ENCODE results near the gene WWP2.
"Not testable (repeated sequence)": the region's sequence is repeated elsewhere in the genome, so short reads cannot be mapped to it uniquely, and the experiment has no call there.

Gene WWP2

GRCh38 chr16:69747115-69747514 lies 15.0 kb upstream of the WWP2 start:
- no peak for DNase-seq

DNA sequence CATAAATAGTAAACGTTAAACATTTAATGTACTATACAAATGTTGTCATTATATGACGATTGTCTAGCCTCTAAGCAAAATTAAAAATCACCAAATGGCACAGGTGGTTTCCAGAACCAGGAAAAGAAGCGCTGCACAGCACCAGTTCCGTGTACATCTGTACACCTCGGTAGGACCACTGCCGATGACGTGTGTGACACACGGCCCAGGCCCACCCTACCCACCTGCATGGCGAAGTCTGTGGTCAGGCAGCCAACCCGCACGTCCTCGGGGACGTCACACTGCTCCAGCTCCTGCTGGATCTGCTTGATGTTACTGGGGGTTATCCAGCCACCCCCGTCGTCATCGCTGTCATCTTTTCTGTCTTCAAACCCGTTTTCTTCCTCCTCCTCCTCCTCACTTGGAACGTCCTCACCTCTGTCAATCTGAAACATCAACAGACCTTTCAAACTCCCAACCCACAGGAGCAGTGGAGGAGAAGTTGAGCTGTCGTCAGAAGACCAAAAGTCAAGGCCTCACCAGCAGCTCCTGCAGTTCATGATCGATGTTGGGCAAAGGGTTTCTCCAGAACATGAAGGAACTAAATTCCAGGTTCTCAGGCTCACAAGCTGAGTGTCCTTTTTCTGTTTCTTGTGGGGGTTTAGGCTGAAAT lies 13.3 kb upstream of the WWP2 start:
- DNase-seq, result no peak

GRCh38 chr16:69754143-69754468 lies 8.0 kb upstream of the WWP2 start:
- no peak for DNase-seq

DNA sequence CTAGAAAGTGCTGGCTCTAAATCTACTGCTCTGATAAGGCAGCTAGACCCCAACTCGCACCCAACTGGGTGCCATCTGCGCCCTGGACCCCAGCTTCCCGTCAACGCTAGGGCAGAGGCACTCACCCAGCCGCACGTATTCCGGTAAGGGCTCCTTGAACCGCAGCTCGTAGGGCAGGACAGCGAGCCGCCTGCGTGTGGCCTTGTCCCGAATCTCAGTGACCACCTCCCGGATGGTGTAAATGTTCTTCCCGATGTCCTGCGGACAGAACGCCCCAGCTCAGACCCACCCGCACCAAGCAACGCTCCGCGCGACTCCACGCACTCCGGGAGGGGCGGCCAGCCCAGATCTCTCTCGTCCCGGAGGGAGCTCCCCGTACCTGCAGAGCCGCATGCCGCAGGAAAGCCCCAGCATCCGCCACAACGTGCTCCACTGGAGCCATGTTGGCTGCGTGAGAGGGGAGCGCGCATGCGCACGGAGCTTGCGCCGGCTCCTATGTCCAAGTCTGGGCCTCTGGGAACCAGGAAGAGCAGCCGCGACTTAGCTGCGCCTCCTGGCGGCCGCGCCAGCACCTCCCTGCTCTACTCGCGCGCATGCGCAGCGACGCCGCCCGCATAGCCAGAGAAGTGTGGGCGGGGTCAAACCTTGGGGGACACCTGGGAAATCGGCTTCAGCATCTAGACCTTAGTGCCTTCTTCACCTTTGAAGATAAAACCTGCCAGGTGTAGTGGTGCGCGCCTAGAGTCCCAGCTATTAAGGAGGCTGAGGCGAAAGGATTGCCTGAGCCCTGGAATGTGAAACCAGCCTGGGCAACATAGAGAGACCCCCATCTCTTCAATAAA lies 7.4 kb upstream of the WWP2 start, which contains the start of gene NOB1:
Gene NOB1, minus strand, starts transcription at position 458 of the 842 bp plus-strand sequence. Its CDS starts 16 bp downstream, at position 442.
- peak; percentile 80 for DNase-seq

- DNase-seq, result no peak
These were observed 5.4 kb upstream of the WWP2 start for GRCh38 chr16:69756705-69757104.

GRCh38 chr16:69757375-69757774 lies 4.8 kb upstream of the WWP2 start:
- DNase-seq, result not testable (repeated sequence)

GRCh38 chr16:69762814-69763598 lies 874 bp downstream of the WWP2 start:
- no peak for DNase-seq

GRCh38 chr16:69763599-69763942 lies 1.4 kb downstream of the WWP2 start:
- no peak for DNase-seq

DNA sequence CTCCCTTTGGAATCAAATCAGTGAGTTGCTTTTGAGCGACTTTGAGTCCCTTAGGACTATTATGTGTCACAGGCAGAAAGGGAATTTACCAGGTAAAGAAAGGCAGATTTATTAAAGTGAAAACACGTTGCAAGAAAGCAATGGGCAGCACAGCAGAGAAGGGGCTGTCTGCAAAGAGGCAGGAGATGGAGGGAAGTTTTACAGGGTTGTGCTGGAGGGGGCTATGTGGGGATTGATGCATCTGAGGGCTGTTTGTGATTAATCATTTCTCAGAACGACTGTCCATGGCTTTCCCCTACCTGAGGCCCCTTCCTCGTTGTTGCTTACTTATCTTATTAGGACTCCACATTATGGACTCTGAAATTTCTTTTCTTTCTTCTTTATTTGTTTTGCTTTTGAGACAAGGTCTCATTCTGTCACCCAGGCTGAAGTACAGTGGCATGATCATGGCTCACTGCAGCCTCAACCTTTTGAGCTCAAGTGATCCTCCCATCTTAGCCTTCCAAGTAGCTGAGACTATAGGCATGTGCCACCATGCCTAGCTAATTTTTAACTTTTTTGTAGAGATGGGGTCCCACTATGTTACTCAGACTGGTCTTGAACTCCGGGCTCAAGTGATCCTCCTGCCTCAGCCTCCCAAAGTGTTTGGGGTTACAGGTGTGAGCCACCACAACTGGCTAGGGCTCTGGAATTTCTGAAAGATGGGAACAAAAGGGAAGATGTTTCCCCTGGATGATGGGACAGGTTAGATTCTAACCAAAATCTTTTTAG lies 5.5 kb downstream of the WWP2 start:
- DNase-seq, result no peak

DNA sequence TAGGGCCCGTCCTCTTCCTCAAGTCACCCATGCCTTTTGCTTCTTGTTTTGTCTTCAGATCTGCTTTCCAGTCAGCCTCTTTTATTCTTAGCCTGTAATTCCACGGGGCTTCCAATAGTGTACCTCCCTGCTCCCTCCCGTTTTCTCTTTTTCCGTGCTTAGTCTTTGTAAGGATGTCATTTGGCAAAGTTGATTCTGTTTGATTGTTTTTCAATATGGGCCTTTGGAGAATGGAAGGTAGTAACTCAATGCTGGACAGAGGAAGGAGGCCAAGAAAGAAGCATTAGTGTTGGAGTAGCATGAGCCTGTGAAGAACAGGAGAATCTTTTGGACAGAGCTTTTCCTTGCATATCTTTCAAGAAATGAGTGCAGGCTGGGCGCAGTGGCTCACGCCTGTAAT lies 6.5 kb downstream of the WWP2 start:
- no peak for DNase-seq

GRCh38 chr16:69769404-69769803 lies 7.3 kb downstream of the WWP2 start:
- DNase-seq, result no peak

DNA sequence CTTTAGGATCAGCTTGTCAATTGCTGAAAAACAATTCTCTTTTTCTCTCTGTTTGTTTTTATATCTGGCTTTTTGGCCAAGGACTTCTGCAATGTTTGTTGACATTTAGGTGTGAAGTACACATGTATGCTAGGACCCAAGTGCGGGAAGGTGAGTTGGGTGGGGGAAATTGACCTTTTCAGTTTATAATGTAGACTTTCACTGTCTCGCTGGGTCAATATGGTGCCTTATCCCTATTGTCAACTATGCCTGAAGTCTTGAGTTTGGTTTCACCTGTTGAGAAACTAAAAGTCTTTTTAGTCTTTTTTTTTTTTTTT lies 9.5 kb downstream of the WWP2 start:
- no peak for DNase-seq

DNA sequence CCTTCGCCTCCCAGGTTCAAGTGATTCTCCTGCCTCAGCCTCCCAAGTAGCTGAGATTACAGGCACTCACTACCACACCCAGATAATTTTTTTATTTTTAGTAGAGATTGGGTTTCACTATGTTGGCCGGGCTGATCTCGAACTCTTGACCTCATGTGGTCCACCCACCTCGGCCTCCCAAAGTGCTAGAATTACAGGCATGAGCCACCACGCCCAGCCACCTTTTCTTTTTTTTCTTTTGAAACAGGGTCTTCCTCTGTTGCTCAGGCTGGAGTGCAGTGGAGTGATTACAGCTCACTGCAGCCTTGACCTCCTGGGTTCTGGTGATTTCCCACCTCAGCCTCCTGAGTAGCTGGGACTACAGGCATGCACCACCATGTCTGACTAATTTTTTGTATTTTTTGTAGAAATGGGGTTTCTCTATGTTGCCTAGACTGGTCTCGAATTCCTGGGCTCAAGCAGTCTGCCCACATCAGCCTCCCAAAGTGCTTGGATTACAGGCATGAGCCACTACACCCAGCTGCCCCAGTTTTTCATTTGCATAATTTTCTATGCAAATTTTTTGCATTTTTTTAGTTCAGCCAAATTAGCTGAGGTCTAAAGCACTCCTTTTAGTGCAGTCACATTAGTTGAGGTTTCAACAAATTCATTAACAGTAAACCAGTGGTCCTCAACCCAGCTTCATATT lies 11.3 kb downstream of the WWP2 start:
- DNase-seq, result no peak

DNA sequence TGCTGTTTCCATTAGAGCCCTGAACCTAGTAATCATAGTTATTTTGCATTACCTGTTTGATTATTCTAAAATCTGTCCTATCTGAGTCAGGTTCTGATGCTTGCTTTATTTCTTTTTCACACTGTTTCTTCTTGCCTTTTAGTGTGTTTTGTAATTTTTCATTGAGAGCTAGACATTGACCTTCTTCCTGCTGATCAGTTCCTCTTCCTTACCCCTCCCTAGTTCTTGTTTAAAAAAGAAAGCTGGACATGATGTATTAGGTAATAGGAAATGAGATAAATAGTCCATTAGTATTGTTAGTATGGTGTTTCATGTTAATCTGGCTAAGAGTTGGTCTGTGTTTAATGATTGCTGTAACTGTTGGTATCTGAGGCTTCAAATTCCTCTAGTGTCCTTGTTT lies 13.4 kb downstream of the WWP2 start:
- no peak for DNase-seq

DNA sequence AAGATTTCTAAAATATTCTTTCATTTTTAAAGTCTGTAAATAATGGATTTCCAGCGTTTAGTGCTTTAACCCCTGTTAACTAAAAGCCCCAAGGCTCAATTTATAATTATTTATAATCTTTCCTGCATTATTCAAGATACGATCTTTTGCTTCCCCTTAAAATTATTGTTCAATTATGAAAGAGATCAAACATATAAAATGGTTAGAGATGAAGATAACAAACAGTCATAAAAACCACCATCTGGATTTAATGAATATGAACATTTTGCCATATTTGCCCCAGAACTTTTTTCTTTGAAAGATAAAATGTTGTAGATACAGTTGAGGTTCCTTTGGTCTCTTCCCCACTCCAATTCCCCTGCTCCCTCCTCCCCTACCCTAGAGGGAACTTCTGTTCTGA lies 17.6 kb downstream of the WWP2 start:
- DNase-seq, result no peak

- no peak for DNase-seq
These were observed 19.0 kb downstream of the WWP2 start for GRCh38 chr16:69781118-69781517.

DNA sequence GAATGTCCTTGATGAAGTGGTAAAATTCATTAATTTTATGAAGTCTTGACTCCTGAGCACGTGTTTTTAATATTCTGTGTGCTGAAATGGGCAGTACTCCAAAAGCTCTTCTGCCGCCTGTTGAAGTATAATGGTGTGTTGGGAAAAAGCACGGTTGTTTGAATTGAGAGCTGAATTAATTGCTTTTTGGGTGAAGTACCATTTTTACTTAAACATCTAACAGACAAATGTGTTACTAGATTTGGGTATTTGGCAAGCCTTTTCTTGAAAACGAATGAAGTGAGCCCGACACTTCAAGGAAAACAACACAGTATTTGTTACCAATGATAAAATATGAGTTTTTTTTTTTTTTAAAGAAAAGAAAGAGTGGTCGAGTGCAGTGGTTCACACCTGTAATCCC lies 22.5 kb downstream of the WWP2 start:
- DNase-seq, result no peak

DNA sequence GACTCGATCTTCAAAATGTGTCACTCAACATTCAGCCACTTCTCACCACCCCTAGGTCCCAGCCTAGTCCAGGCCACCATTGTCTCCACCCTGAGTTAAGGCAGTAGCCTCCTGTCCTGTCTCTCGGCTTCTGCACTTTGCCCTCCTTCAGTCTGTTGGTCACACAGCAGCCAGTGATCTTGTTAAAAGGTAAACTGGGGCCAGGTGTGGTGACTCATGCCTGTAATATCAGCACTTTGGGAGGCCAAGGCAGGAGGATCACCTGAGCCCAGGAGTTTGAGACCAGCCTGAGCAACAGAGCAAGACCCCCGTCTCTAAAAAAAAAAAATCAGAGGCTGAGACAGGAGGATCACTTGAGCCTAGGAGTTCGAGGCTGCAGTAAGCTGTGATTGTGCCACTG lies 25.8 kb downstream of the WWP2 start:
- DNase-seq, result no peak

DNA sequence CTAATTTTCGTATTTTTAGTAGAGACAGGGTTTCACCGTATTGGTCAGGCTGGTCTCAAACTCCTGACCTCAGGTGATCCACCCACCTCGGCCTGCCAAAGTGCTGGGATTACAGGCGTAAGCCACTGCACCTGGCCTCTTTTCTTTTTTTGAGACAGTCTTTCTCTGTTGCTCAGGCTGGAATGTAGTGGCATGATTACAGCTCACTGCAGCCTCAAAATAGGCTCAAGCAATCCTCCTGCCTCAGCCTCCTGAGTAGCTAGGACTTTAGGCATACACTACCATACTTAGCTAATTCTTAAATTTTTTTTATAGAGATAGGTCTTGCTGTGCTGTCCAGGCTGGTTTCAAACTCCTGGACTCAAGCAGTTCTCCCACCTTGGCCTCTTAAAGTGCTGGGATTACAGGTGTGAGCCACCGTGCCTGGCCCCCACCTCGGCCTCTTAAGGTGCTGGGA lies 29.3 kb downstream of the WWP2 start:
- not testable (repeated sequence) for DNase-seq

GRCh38 chr16:69793526-69793925 lies 31.4 kb downstream of the WWP2 start:
- DNase-seq, result no peak

DNA sequence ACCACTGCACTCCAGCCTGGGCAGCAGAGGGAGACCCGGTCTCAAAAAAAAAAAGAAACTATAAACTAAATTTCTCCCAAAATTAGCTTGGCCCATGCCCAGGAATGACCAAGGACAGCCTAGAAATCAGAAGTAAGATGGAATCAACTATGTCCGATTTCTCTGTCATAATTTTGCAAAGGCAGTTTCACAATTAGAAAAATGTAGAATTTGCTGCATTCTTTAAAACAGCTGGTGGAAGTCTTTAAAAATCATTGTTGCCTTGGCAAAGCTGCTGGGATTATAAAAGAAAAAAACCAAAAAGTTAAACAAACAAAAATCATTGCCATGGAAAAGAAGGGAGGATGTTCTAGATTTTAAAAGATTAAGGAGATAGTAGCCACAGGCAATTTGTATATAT lies 32.4 kb downstream of the WWP2 start:
- DNase-seq, result no peak

DNA sequence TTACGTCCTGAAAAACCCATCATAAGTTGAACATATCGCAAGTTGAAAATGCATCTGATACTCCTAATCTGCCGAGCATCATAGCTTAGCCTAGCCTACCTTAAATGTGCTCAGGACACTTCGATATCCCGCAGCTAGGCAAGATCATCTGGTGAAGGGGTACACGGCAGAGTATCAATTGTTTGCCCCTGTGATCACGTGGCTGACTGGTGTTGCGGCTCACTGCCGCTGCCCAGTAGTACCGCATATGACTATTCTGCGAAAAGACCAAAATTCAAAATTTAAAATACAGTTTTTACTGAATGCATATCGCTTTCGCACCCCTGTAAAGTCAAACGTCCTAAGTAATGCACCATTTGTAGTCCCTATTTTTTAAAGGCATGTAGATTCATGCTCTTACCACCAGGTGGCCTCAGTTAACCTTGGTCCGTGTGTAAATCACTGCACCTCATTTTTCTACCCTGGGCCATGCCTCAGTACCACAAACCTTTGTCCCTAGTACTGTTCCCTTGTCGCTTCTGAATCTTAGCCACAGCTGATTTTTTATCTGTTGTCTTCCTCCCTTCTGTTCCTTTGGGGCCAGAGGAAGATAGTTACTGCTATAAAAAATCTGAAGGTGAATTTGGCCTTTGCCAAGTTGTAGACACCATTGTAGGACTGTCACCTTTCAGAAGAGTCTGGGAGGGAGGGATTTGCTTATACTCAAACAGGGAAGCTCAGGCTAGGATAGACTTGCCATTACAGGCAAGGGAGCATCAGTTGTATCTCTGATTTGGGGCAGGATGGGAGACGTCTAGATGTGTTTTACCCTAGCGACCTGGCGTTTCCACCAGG lies 34.4 kb downstream of the WWP2 start:
- no peak for DNase-seq
